ENCODE results near the gene LHX3. TPM values are rescaled to one million over a fixed set of nuclear protein-coding genes. Genes with fewer than 3 reads are reported as not detected.

Gene LHX3
- total RNA-seq, 3 donors from 2014 or later: not detected

GRCh38 chr9:136177224-136177623 is 27.7 kb downstream of the LHX3 start:
- H3K4me1 ChIP-seq: no peaks in the 10 kb centered on the region
- no peak overlapping the region for H3K27ac ChIP-seq
- intact Hi-C loops (cut with DNase I; ENCODE audit: low total_unique reads): no loop called here
- H3K36me3 ChIP-seq: no peaks in the 10 kb centered on the region
- H3K4me3 ChIP-seq: no peak overlapping the region
- H3K9me3 ChIP-seq: no peaks in the 10 kb centered on the region
- peaks cover 0 to 16% of the 10 kb centered on the region in 2 donors for H3K27me3 ChIP-seq
- no peak for DNase-seq (ENCODE audit: low spot score in 2 of 2)
- TF ChIP-seq POLR2A (IDR thresholded peaks at IDR 0.05) (no peak), POLR2AphosphoS5 (IDR thresholded peaks at IDR 0.05) (no peak), CTCF (IDR thresholded peaks at IDR 0.05) (no peak)

- DNase-seq (ENCODE audit: low spot score in 2 of 2): no peak
- intact Hi-C loops (cut with DNase I; ENCODE audit: low total_unique reads): no loop called here
- H3K36me3 ChIP-seq: no peaks in the 10 kb centered on the region
- peaks cover 0 to 27% of the 10 kb centered on the region in 2 donors for H3K27me3 ChIP-seq
- H3K9me3 ChIP-seq: no peaks in the 10 kb centered on the region
- no peak overlapping the region for H3K4me3 ChIP-seq
- no peak overlapping the region for H3K27ac ChIP-seq
- no peaks in the 10 kb centered on the region for H3K4me1 ChIP-seq
- TF ChIP-seq POLR2AphosphoS5 (IDR thresholded peaks at IDR 0.05): no peak
- TF ChIP-seq CTCF (IDR thresholded peaks at IDR 0.05): no peak
- no peak for TF ChIP-seq POLR2A (IDR thresholded peaks at IDR 0.05)
These were observed 29.2 kb downstream of the LHX3 start for GRCh38 chr9:136175616-136176197.

- Histone ChIP-seq H3K27me3 (peaks cover 0 to 34% of the 10 kb centered on the region in 2 donors), H3K27ac (no peak overlapping the region), H3K9me3 (no peaks in the 10 kb centered on the region), H3K4me3 (no peak overlapping the region), H3K4me1 (no peaks in the 10 kb centered on the region), H3K36me3 (no peaks in the 10 kb centered on the region)
- no peak for DNase-seq (ENCODE audit: low spot score in 2 of 2)
- TF ChIP-seq POLR2AphosphoS5 (IDR thresholded peaks at IDR 0.05) (no peak), CTCF (IDR thresholded peaks at IDR 0.05) (no peak), POLR2A (IDR thresholded peaks at IDR 0.05) (no peak)
- intact Hi-C loops (cut with DNase I; ENCODE audit: low total_unique reads): no loop called here
These were observed 29.9 kb downstream of the LHX3 start for GRCh38 chr9:136174779-136175615.

GRCh38 chr9:136173648-136174290 is 31.2 kb downstream of the LHX3 start:
- Histone ChIP-seq H3K4me3 (no peak overlapping the region), H3K4me1 (no peaks in the 10 kb centered on the region), H3K27ac (no peak overlapping the region), H3K27me3 (peaks cover 0 to 41% of the 10 kb centered on the region in 2 donors), H3K9me3 (no peaks in the 10 kb centered on the region), H3K36me3 (no peaks in the 10 kb centered on the region)
- intact Hi-C loops (cut with DNase I; ENCODE audit: low total_unique reads): no loop called here
- TF ChIP-seq CTCF (IDR thresholded peaks at IDR 0.05) (no peak), POLR2A (IDR thresholded peaks at IDR 0.05) (no peak), POLR2AphosphoS5 (IDR thresholded peaks at IDR 0.05) (no peak)
- DNase-seq (ENCODE audit: low spot score in 2 of 2): no peak

Data from breast epithelium (tissue), 4 donors.